Measurements from ENCODE around the gene GRHL1.

The GRHL1 gene

GRCh38 chr2:9990736-9991135 lies 39.2 kb downstream of the GRHL1 start:
- H3K9me3 ChIP-seq (replicated peaks; ENCODE audit: low read length): no peaks in the 10 kb centered on the region
- no peaks in the 10 kb centered on the region for H3K36me3 ChIP-seq (ENCODE audit: insufficient read depth, low read length)
- no peak overlapping the region for H3K4me3 ChIP-seq (ENCODE audit: low read length)
- peak overlapping the region; percentile 49 for H3K4me2 ChIP-seq (ENCODE audit: low read length)
- H3K27me3 ChIP-seq (ENCODE audit: control insufficient read depth, insufficient read depth, low read length): no peaks in the 10 kb centered on the region
- H3K9ac ChIP-seq (ENCODE audit: low read depth, low read length): no peak overlapping the region
- peaks cover 23% of the 10 kb centered on the region for H3K4me1 ChIP-seq (ENCODE audit: control insufficient read depth, insufficient read depth, low read length)

GRCh38 chr2:9991221-9991620 lies 39.7 kb downstream of the GRHL1 start:
- Histone ChIP-seq H3K4me1 (ENCODE audit: control insufficient read depth, insufficient read depth, low read length) (peaks cover 23% of the 10 kb centered on the region), H3K4me2 (ENCODE audit: low read length) (no peak overlapping the region), H3K4me3 (ENCODE audit: low read length) (no peak overlapping the region), H3K27me3 (ENCODE audit: control insufficient read depth, insufficient read depth, low read length) (no peaks in the 10 kb centered on the region), H3K9ac (ENCODE audit: low read depth, low read length) (no peak overlapping the region), H3K36me3 (ENCODE audit: insufficient read depth, low read length) (no peaks in the 10 kb centered on the region), H3K9me3 (replicated peaks; ENCODE audit: low read length) (no peaks in the 10 kb centered on the region)

GRCh38 chr2:9991829-9992273 lies 40.4 kb downstream of the GRHL1 start:
- Histone ChIP-seq H3K4me1 (ENCODE audit: control insufficient read depth, insufficient read depth, low read length) (peaks cover 23% of the 10 kb centered on the region), H3K27me3 (ENCODE audit: control insufficient read depth, insufficient read depth, low read length) (no peaks in the 10 kb centered on the region), H3K4me3 (ENCODE audit: low read length) (no peak overlapping the region), H3K9ac (ENCODE audit: low read depth, low read length) (no peak overlapping the region), H3K9me3 (replicated peaks; ENCODE audit: low read length) (no peaks in the 10 kb centered on the region), H3K4me2 (ENCODE audit: low read length) (peak overlapping the region; percentile 29), H3K36me3 (ENCODE audit: insufficient read depth, low read length) (no peaks in the 10 kb centered on the region)

GRCh38 chr2:9992427-9993187 lies 41.1 kb downstream of the GRHL1 start:
- Histone ChIP-seq H3K4me2 (ENCODE audit: low read length) (peak overlapping the region; percentile 29), H3K9ac (ENCODE audit: low read depth, low read length) (no peak overlapping the region)

GRCh38 chr2:9993488-9994165 lies 42.1 kb downstream of the GRHL1 start:
- H3K4me2 ChIP-seq (ENCODE audit: low read length): no peak overlapping the region
- H3K4me1 ChIP-seq (ENCODE audit: control insufficient read depth, insufficient read depth, low read length): peaks cover 23% of the 10 kb centered on the region
- H3K4me3 ChIP-seq (ENCODE audit: low read length): no peak overlapping the region
- H3K9me3 ChIP-seq (replicated peaks; ENCODE audit: low read length): no peaks in the 10 kb centered on the region
- no peaks in the 10 kb centered on the region for H3K36me3 ChIP-seq (ENCODE audit: insufficient read depth, low read length)
- no peaks in the 10 kb centered on the region for H3K27me3 ChIP-seq (ENCODE audit: control insufficient read depth, insufficient read depth, low read length)
- H3K9ac ChIP-seq (ENCODE audit: low read depth, low read length): no peak overlapping the region

More at GRCh38 chr2:9992427-9993187, 41.1 kb downstream of the GRHL1 start:
- H3K9me3 ChIP-seq (replicated peaks; ENCODE audit: low read length): no peaks in the 10 kb centered on the region
- no peaks in the 10 kb centered on the region for H3K36me3 ChIP-seq (ENCODE audit: insufficient read depth, low read length)
- no peak overlapping the region for H3K4me3 ChIP-seq (ENCODE audit: low read length)
- no peaks in the 10 kb centered on the region for H3K27me3 ChIP-seq (ENCODE audit: control insufficient read depth, insufficient read depth, low read length)
- peaks cover 23% of the 10 kb centered on the region for H3K4me1 ChIP-seq (ENCODE audit: control insufficient read depth, insufficient read depth, low read length)

GRCh38 chr2:9994462-9994861 lies 43.0 kb downstream of the GRHL1 start:
- H3K4me1 ChIP-seq (ENCODE audit: control insufficient read depth, insufficient read depth, low read length): peaks cover 23% of the 10 kb centered on the region
- no peaks in the 10 kb centered on the region for H3K9me3 ChIP-seq (replicated peaks; ENCODE audit: low read length)
- no peaks in the 10 kb centered on the region for H3K27me3 ChIP-seq (ENCODE audit: control insufficient read depth, insufficient read depth, low read length)
- H3K36me3 ChIP-seq (ENCODE audit: insufficient read depth, low read length): no peaks in the 10 kb centered on the region
- H3K9ac ChIP-seq (ENCODE audit: low read depth, low read length): no peak overlapping the region
- no peak overlapping the region for H3K4me3 ChIP-seq (ENCODE audit: low read length)
- no peak overlapping the region for H3K4me2 ChIP-seq (ENCODE audit: low read length)

- H3K4me3 ChIP-seq (ENCODE audit: low read length): no peak overlapping the region
- no peaks in the 10 kb centered on the region for H3K9me3 ChIP-seq (replicated peaks; ENCODE audit: low read length)
- H3K36me3 ChIP-seq (ENCODE audit: insufficient read depth, low read length): no peaks in the 10 kb centered on the region
- no peak overlapping the region for H3K4me2 ChIP-seq (ENCODE audit: low read length)
- H3K4me1 ChIP-seq (ENCODE audit: control insufficient read depth, insufficient read depth, low read length): peaks cover 23% of the 10 kb centered on the region
- no peak overlapping the region for H3K9ac ChIP-seq (ENCODE audit: low read depth, low read length)
- no peaks in the 10 kb centered on the region for H3K27me3 ChIP-seq (ENCODE audit: control insufficient read depth, insufficient read depth, low read length)
Measured at GRCh38 chr2:9995059-9995458, 43.6 kb downstream of the GRHL1 start.

- peaks cover 15% of the 10 kb centered on the region for H3K4me1 ChIP-seq (ENCODE audit: control insufficient read depth, insufficient read depth, low read length)
- H3K4me2 ChIP-seq (ENCODE audit: low read length): no peak overlapping the region
- no peak overlapping the region for H3K4me3 ChIP-seq (ENCODE audit: low read length)
- H3K9me3 ChIP-seq (replicated peaks; ENCODE audit: low read length): no peaks in the 10 kb centered on the region
- H3K27me3 ChIP-seq (ENCODE audit: control insufficient read depth, insufficient read depth, low read length): no peaks in the 10 kb centered on the region
- no peak overlapping the region for H3K9ac ChIP-seq (ENCODE audit: low read depth, low read length)
- no peaks in the 10 kb centered on the region for H3K36me3 ChIP-seq (ENCODE audit: insufficient read depth, low read length)
Measured at GRCh38 chr2:9996321-9996720, 44.8 kb downstream of the GRHL1 start.

GRCh38 chr2:9997936-9998335 lies 46.4 kb downstream of the GRHL1 start:
- H3K4me2 ChIP-seq (ENCODE audit: low read length): no peak overlapping the region
- no peaks in the 10 kb centered on the region for H3K9me3 ChIP-seq (replicated peaks; ENCODE audit: low read length)
- no peak overlapping the region for H3K4me3 ChIP-seq (ENCODE audit: low read length)
- no peaks in the 10 kb centered on the region for H3K4me1 ChIP-seq (ENCODE audit: control insufficient read depth, insufficient read depth, low read length)
- no peaks in the 10 kb centered on the region for H3K27me3 ChIP-seq (ENCODE audit: control insufficient read depth, insufficient read depth, low read length)
- H3K9ac ChIP-seq (ENCODE audit: low read depth, low read length): no peak overlapping the region
- no peaks in the 10 kb centered on the region for H3K36me3 ChIP-seq (ENCODE audit: insufficient read depth, low read length)

- Histone ChIP-seq H3K9ac (ENCODE audit: low read depth, low read length) (no peak overlapping the region), H3K27me3 (ENCODE audit: control insufficient read depth, insufficient read depth, low read length) (no peaks in the 10 kb centered on the region), H3K4me3 (ENCODE audit: low read length) (no peak overlapping the region), H3K4me2 (ENCODE audit: low read length) (no peak overlapping the region), H3K36me3 (ENCODE audit: insufficient read depth, low read length) (no peaks in the 10 kb centered on the region), H3K4me1 (ENCODE audit: control insufficient read depth, insufficient read depth, low read length) (no peaks in the 10 kb centered on the region), H3K9me3 (replicated peaks; ENCODE audit: low read length) (no peaks in the 10 kb centered on the region)
Measured at GRCh38 chr2:9998916-9999654, 47.6 kb downstream of the GRHL1 start.

GRCh38 chr2:9999693-10000092 lies 48.2 kb downstream of the GRHL1 start:
- Histone ChIP-seq H3K27me3 (ENCODE audit: control insufficient read depth, insufficient read depth, low read length) (peaks cover 1% of the 10 kb centered on the region), H3K9ac (ENCODE audit: low read depth, low read length) (no peak overlapping the region), H3K36me3 (ENCODE audit: insufficient read depth, low read length) (no peaks in the 10 kb centered on the region), H3K4me2 (ENCODE audit: low read length) (no peak overlapping the region), H3K9me3 (replicated peaks; ENCODE audit: low read length) (no peaks in the 10 kb centered on the region), H3K4me3 (ENCODE audit: low read length) (no peak overlapping the region), H3K4me1 (ENCODE audit: control insufficient read depth, insufficient read depth, low read length) (no peaks in the 10 kb centered on the region)
